HEK293 (cell line): ENCODE measurements around the gene BTBD8.

Source experiments
- GLI4 ChIP-seq: fragments of 450-650 bp; formaldehyde crosslinking; IDR thresholded peaks from 2 replicates; pipeline ENCODE4 v1.5.1; 2016; ENCODE audit warnings: missing biosample characterization, missing genetic modification characterization
- KLF8 ChIP-seq: fragments of 450-650 bp; formaldehyde crosslinking; IDR thresholded peaks from 2 replicates; pipeline ENCODE4 v1.5.1; 2016; ENCODE audit warnings: missing biosample characterization, missing genetic modification characterization
- ZFP3 ChIP-seq: fragments of 450-650 bp; formaldehyde crosslinking; IDR thresholded peaks from 2 replicates; pipeline ENCODE4 v1.5.1; 2016; ENCODE audit warnings: low read depth, missing biosample characterization, missing genetic modification characterization
- ZNF114 ChIP-seq: fragments of 450-650 bp; formaldehyde crosslinking; IDR thresholded peaks from 2 replicates; pipeline ENCODE4 v1.5.0; 2017; ENCODE audit warnings: missing biosample characterization, missing genetic modification characterization
- ZNF184 ChIP-seq: fragments of 450-650 bp; IDR thresholded peaks from 2 replicates; pipeline ENCODE4 v1.5.1; 2018; ENCODE audit warnings: missing biosample characterization, mild to moderate bottlenecking, missing genetic modification characterization
- ZNF214 ChIP-seq: fragments of 450-650 bp; formaldehyde crosslinking; IDR thresholded peaks from 2 replicates; pipeline ENCODE4 v1.5.1; 2017; ENCODE audit warnings: missing biosample characterization, mild to moderate bottlenecking, missing genetic modification characterization, borderline replicate concordance
- ZNF239 ChIP-seq: fragments of 450-650 bp; formaldehyde crosslinking; IDR thresholded peaks from 2 replicates; pipeline ENCODE4 v1.5.1; 2016; ENCODE audit warnings: missing biosample characterization, missing genetic modification characterization
- ZNF24 ChIP-seq: fragments of 450-650 bp; formaldehyde crosslinking; IDR thresholded peaks from 2 replicates; pipeline ENCODE4 v1.5.1; 2016; ENCODE audit warnings: missing biosample characterization, missing genetic modification characterization
- ZNF48 ChIP-seq: fragments of 450-650 bp; formaldehyde crosslinking; IDR thresholded peaks from 2 replicates; pipeline ENCODE4 v1.5.1; 2016; ENCODE audit warnings: missing biosample characterization, missing genetic modification characterization
- ZNF549 ChIP-seq: fragments of 450-650 bp; IDR thresholded peaks from 2 replicates; pipeline ENCODE4 v1.5.1; 2018; ENCODE audit warnings: missing biosample characterization, missing genetic modification characterization, mild to moderate bottlenecking, inconsistent platforms, moderate library complexity
- ZNF596 ChIP-seq: fragments of 450-650 bp; IDR thresholded peaks from 2 replicates; pipeline ENCODE4 v1.5.0; 2018; ENCODE audit warnings: missing biosample characterization, mild to moderate bottlenecking, missing genetic modification characterization, moderate library complexity
- ZNF610 ChIP-seq: fragments of 450-650 bp; formaldehyde crosslinking; IDR thresholded peaks from 2 replicates; pipeline ENCODE4 v1.5.1; 2016; ENCODE audit warnings: missing biosample characterization, missing genetic modification characterization, borderline replicate concordance
- ZNF626 ChIP-seq: fragments of 450-650 bp; sonication (Bioruptor Pico); formaldehyde crosslinking; IDR thresholded peaks from 2 replicates; pipeline ENCODE4 v1.5.1; 2018; ENCODE audit warnings: missing biosample characterization, missing genetic modification characterization, inconsistent platforms
- ZNF658 ChIP-seq: fragments of 450-650 bp; formaldehyde crosslinking; IDR thresholded peaks from 2 replicates; pipeline ENCODE4; 2016; ENCODE audit warnings: missing biosample characterization, missing genetic modification characterization
- ZNF670 ChIP-seq: fragments of 450-650 bp; formaldehyde crosslinking; IDR thresholded peaks from 2 replicates; pipeline ENCODE4 v1.5.1; 2016; ENCODE audit warnings: missing biosample characterization, missing genetic modification characterization, low read depth
- TF ChIP-seq, protein P1 (sequence below): fragments of 450-650 bp; formaldehyde crosslinking; IDR thresholded peaks from 2 replicates; pipeline ENCODE4 v1.5.1; 2017; ENCODE audit warnings: missing biosample characterization, missing genetic modification characterization
- TF ChIP-seq, protein P2 (sequence below): fragments of 450-650 bp; formaldehyde crosslinking; IDR thresholded peaks from 2 replicates; pipeline ENCODE4 v1.5.1; 2016; ENCODE audit warnings: missing biosample characterization, missing genetic modification characterization
- TF ChIP-seq, protein P3 (sequence below): fragments of 450-650 bp; formaldehyde crosslinking; IDR thresholded peaks from 2 replicates; pipeline ENCODE4 v1.5.1; 2016; ENCODE audit warnings: missing biosample characterization, missing genetic modification characterization
- TF ChIP-seq, protein P4 (sequence below): fragments of 450-650 bp; formaldehyde crosslinking; IDR thresholded peaks from 2 replicates; pipeline ENCODE4 v1.5.1; 2016; ENCODE audit warnings: missing biosample characterization, missing genetic modification characterization
- TF ChIP-seq, protein P5 (sequence below): fragments of 450-650 bp; formaldehyde crosslinking; IDR thresholded peaks from 2 replicates; pipeline ENCODE4 v1.5.1; 2016; ENCODE audit warnings: missing biosample characterization, missing genetic modification characterization
- TF ChIP-seq, protein P6 (sequence below): fragments of 450-650 bp; formaldehyde crosslinking; IDR thresholded peaks from 2 replicates; pipeline ENCODE4 v1.5.1; 2017; ENCODE audit warnings: missing biosample characterization, missing genetic modification characterization
- TF ChIP-seq, protein P7 (sequence below): fragments of 450-650 bp; formaldehyde crosslinking; IDR thresholded peaks from 2 replicates; pipeline ENCODE4 v1.5.1; 2016; ENCODE audit warnings: missing biosample characterization, missing genetic modification characterization, low read depth
- TF ChIP-seq, protein P8 (sequence below): fragments of 450-650 bp; formaldehyde crosslinking; IDR thresholded peaks from 2 replicates; pipeline ENCODE4 v1.5.1; 2016; ENCODE audit warnings: missing biosample characterization, missing genetic modification characterization

BTBD8 gene

DNA sequence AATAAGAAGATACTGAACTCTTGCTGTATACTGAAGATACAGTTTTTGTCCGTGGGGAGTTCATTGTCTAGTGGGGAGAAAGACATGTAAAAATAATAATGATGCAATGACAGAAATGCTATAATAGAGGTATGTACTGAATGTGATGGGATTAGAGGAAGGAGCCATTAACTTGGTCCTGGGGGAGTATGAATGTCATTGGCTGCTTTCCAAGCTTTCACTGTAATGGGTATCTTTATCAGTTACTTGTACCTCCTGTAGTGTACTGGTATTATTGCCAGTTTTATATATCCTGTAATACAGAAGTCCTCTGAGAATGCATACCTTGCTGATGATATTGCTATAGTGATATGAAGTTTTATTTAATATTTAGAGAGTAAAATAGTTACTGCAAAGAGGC lies 7.4 kb downstream of the BTBD8 start (continued):
- TF ChIP-seq, protein P1, sequence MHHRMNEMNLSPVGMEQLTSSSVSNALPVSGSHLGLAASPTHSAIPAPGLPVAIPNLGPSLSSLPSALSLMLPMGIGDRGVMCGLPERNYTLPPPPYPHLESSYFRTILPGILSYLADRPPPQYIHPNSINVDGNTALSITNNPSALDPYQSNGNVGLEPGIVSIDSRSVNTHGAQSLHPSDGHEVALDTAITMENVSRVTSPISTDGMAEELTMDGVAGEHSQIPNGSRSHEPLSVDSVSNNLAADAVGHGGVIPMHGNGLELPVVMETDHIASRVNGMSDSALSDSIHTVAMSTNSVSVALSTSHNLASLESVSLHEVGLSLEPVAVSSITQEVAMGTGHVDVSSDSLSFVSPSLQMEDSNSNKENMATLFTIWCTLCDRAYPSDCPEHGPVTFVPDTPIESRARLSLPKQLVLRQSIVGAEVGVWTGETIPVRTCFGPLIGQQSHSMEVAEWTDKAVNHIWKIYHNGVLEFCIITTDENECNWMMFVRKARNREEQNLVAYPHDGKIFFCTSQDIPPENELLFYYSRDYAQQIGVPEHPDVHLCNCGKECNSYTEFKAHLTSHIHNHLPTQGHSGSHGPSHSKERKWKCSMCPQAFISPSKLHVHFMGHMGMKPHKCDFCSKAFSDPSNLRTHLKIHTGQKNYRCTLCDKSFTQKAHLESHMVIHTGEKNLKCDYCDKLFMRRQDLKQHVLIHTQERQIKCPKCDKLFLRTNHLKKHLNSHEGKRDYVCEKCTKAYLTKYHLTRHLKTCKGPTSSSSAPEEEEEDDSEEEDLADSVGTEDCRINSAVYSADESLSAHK (tag by site-specific recombination): peak; percentile 86
- TF ChIP-seq ZFP3 (tag by site-specific recombination) (no peak), ZNF610 (tag by site-specific recombination) (peak; percentile 77), KLF8 (tag by site-specific recombination) (peak; percentile 33; the same call in 1 of the 2 replicates), ZNF596 (tag by site-specific recombination) (peak; percentile 74), ZNF114 (tag by site-specific recombination) (no peak), ZNF626 (tag by site-specific recombination) (no peak), ZNF24 (tag by site-specific recombination) (peak; percentile 92), ZNF239 (tag by site-specific recombination) (no peak), ZNF658 (tag by site-specific recombination) (no peak), ZNF670 (tag by site-specific recombination) (no peak), GLI4 (tag by site-specific recombination) (no peak), ZNF184 (peak; percentile 29; the same call in 1 of the 2 replicates), ZNF549 (tag by site-specific recombination) (peak; percentile 48; the same call in 1 of the 2 replicates), ZNF214 (tag by site-specific recombination) (no peak), ZNF48 (tag by site-specific recombination) (no peak)
- TF ChIP-seq, protein P2, sequence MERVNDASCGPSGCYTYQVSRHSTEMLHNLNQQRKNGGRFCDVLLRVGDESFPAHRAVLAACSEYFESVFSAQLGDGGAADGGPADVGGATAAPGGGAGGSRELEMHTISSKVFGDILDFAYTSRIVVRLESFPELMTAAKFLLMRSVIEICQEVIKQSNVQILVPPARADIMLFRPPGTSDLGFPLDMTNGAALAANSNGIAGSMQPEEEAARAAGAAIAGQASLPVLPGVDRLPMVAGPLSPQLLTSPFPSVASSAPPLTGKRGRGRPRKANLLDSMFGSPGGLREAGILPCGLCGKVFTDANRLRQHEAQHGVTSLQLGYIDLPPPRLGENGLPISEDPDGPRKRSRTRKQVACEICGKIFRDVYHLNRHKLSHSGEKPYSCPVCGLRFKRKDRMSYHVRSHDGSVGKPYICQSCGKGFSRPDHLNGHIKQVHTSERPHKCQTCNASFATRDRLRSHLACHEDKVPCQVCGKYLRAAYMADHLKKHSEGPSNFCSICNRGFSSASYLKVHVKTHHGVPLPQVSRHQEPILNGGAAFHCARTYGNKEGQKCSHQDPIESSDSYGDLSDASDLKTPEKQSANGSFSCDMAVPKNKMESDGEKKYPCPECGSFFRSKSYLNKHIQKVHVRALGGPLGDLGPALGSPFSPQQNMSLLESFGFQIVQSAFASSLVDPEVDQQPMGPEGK (tag by site-specific recombination): peak; percentile 67
- TF ChIP-seq, protein P3, sequence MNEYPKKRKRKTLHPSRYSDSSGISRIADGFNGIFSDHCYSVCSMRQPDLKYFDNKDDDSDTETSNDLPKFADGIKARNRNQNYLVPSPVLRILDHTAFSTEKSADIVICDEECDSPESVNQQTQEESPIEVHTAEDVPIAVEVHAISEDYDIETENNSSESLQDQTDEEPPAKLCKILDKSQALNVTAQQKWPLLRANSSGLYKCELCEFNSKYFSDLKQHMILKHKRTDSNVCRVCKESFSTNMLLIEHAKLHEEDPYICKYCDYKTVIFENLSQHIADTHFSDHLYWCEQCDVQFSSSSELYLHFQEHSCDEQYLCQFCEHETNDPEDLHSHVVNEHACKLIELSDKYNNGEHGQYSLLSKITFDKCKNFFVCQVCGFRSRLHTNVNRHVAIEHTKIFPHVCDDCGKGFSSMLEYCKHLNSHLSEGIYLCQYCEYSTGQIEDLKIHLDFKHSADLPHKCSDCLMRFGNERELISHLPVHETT: peak; percentile 62
- TF ChIP-seq, protein P4, sequence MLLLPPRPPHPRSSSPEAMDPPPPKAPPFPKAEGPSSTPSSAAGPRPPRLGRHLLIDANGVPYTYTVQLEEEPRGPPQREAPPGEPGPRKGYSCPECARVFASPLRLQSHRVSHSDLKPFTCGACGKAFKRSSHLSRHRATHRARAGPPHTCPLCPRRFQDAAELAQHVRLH (tag by site-specific recombination): peak; percentile 89
- TF ChIP-seq, protein P5, sequence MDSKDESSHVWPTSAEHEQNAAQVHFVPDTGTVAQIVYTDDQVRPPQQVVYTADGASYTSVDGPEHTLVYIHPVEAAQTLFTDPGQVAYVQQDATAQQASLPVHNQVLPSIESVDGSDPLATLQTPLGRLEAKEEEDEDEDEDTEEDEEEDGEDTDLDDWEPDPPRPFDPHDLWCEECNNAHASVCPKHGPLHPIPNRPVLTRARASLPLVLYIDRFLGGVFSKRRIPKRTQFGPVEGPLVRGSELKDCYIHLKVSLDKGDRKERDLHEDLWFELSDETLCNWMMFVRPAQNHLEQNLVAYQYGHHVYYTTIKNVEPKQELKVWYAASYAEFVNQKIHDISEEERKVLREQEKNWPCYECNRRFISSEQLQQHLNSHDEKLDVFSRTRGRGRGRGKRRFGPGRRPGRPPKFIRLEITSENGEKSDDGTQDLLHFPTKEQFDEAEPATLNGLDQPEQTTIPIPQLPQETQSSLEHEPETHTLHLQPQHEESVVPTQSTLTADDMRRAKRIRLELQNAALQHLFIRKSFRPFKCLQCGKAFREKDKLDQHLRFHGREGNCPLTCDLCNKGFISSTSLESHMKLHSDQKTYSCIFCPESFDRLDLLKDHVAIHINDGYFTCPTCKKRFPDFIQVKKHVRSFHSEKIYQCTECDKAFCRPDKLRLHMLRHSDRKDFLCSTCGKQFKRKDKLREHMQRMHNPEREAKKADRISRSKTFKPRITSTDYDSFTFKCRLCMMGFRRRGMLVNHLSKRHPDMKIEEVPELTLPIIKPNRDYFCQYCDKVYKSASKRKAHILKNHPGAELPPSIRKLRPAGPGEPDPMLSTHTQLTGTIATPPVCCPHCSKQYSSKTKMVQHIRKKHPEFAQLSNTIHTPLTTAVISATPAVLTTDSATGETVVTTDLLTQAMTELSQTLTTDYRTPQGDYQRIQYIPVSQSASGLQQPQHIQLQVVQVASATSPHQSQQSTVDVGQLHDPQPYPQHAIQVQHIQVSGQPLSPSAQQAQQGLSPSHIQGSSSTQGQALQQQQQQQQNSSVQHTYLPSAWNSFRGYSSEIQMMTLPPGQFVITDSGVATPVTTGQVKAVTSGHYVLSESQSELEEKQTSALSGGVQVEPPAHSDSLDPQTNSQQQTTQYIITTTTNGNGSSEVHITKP: peak; percentile 92
- TF ChIP-seq, protein P6, sequence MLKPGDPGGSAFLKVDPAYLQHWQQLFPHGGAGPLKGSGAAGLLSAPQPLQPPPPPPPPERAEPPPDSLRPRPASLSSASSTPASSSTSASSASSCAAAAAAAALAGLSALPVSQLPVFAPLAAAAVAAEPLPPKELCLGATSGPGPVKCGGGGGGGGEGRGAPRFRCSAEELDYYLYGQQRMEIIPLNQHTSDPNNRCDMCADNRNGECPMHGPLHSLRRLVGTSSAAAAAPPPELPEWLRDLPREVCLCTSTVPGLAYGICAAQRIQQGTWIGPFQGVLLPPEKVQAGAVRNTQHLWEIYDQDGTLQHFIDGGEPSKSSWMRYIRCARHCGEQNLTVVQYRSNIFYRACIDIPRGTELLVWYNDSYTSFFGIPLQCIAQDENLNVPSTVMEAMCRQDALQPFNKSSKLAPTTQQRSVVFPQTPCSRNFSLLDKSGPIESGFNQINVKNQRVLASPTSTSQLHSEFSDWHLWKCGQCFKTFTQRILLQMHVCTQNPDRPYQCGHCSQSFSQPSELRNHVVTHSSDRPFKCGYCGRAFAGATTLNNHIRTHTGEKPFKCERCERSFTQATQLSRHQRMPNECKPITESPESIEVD: peak; percentile 96
- TF ChIP-seq, protein P7, sequence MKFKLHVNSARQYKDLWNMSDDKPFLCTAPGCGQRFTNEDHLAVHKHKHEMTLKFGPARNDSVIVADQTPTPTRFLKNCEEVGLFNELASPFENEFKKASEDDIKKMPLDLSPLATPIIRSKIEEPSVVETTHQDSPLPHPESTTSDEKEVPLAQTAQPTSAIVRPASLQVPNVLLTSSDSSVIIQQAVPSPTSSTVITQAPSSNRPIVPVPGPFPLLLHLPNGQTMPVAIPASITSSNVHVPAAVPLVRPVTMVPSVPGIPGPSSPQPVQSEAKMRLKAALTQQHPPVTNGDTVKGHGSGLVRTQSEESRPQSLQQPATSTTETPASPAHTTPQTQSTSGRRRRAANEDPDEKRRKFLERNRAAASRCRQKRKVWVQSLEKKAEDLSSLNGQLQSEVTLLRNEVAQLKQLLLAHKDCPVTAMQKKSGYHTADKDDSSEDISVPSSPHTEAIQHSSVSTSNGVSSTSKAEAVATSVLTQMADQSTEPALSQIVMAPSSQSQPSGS (tag by site-specific recombination): peak; percentile 75
- TF ChIP-seq, protein P8, sequence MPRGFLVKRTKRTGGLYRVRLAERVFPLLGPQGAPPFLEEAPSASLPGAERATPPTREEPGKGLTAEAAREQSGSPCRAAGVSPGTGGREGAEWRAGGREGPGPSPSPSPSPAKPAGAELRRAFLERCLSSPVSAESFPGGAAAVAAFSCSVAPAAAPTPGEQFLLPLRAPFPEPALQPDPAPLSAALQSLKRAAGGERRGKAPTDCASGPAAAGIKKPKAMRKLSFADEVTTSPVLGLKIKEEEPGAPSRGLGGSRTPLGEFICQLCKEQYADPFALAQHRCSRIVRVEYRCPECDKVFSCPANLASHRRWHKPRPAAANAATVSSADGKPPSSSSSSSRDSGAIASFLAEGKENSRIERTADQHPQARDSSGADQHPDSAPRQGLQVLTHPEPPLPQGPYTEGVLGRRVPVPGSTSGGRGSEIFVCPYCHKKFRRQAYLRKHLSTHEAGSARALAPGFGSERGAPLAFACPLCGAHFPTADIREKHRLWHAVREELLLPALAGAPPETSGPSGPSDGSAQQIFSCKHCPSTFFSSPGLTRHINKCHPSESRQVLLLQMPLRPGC: peak; percentile 91
